ENCODE measurements around the gene CTSD.

DNA sequence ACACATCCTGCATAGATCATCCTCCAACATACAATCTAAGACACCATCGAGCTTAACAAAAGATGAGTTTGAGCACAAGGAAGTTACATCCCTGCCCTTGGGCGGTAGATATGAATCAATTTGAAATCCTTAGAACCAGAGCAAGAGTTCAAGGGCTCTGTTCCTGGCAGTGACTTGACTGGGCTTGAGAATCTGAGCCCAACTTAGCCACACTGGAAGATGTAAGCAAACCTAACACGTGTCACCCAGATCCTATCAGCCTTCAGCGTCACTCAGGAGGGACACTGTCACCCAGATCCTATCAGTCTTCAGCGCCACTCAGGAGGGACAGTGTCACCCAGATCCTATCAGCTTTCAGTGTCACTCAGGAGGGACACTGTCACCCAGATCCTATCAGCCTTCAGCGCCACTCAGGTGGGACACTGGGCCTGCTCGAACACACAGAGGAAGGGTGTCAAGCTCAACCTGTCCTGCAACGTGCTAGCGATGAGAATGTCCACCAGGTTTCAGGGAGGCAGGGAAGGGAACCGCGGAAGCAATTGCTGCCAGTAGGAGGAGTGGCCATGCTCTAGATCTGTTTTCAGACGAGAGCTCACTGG, 32.8 kb upstream of the CTSD start:
- no peak for TF ChIP-seq POLR2A (IDR thresholded peaks at IDR 0.05)
- TF ChIP-seq, protein P1, sequence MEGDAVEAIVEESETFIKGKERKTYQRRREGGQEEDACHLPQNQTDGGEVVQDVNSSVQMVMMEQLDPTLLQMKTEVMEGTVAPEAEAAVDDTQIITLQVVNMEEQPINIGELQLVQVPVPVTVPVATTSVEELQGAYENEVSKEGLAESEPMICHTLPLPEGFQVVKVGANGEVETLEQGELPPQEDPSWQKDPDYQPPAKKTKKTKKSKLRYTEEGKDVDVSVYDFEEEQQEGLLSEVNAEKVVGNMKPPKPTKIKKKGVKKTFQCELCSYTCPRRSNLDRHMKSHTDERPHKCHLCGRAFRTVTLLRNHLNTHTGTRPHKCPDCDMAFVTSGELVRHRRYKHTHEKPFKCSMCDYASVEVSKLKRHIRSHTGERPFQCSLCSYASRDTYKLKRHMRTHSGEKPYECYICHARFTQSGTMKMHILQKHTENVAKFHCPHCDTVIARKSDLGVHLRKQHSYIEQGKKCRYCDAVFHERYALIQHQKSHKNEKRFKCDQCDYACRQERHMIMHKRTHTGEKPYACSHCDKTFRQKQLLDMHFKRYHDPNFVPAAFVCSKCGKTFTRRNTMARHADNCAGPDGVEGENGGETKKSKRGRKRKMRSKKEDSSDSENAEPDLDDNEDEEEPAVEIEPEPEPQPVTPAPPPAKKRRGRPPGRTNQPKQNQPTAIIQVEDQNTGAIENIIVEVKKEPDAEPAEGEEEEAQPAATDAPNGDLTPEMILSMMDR (IDR thresholded peaks at IDR 0.05), result no peak
